ENCODE measurements around the gene UBE2J1. TPM values are rescaled to one million over a fixed set of nuclear protein-coding genes. Genes with fewer than 3 reads are reported as not detected.

The UBE2J1 gene
- total RNA-seq, 1 donor: 50.9 TPM

GRCh38 chr6:89379281-89379680 lies 26.8 kb upstream of the UBE2J1 start:
- no peak for TF ChIP-seq CTCF (IDR thresholded peaks at IDR 0.05; ENCODE audit: insufficient read depth, low read length)
- no peak overlapping the region for H3K4me3 ChIP-seq (ENCODE audit: low read depth, low read length)
- DNase-seq (ENCODE audit: low read depth): no peak

- TF ChIP-seq CTCF (IDR thresholded peaks at IDR 0.05; ENCODE audit: insufficient read depth, low read length): no peak
- H3K4me3 ChIP-seq (ENCODE audit: low read depth, low read length): no peak overlapping the region
- DNase-seq (ENCODE audit: low read depth): no peak
Measured at GRCh38 chr6:89378628-89379027, 26.1 kb upstream of the UBE2J1 start.

- no peak for TF ChIP-seq CTCF (IDR thresholded peaks at IDR 0.05; ENCODE audit: insufficient read depth, low read length)
- H3K4me3 ChIP-seq (ENCODE audit: low read depth, low read length): no peak overlapping the region
- no peak for DNase-seq (ENCODE audit: low read depth)
Measured at GRCh38 chr6:89375427-89376267, 23.1 kb upstream of the UBE2J1 start.

GRCh38 chr6:89372506-89372901 lies 20.0 kb upstream of the UBE2J1 start:
- no peak for DNase-seq (ENCODE audit: low read depth)
- TF ChIP-seq CTCF (IDR thresholded peaks at IDR 0.05; ENCODE audit: insufficient read depth, low read length): no peak
- no peak overlapping the region for H3K4me3 ChIP-seq (ENCODE audit: low read depth, low read length)

GRCh38 chr6:89371849-89372505 lies 19.5 kb upstream of the UBE2J1 start:
- H3K4me3 ChIP-seq (ENCODE audit: low read depth, low read length): no peak overlapping the region
- peak; percentile 94 for TF ChIP-seq CTCF (IDR thresholded peaks at IDR 0.05; ENCODE audit: insufficient read depth, low read length)
- DNase-seq (ENCODE audit: low read depth): peak; percentile 48

GRCh38 chr6:89368999-89369398 lies 16.5 kb upstream of the UBE2J1 start:
- TF ChIP-seq CTCF (IDR thresholded peaks at IDR 0.05; ENCODE audit: insufficient read depth, low read length): peak; percentile 63
- no peak overlapping the region for H3K4me3 ChIP-seq (ENCODE audit: low read depth, low read length)
- peak; percentile 63 for DNase-seq (ENCODE audit: low read depth)

All from fibroblast of the aortic adventitia (primary cell).